Activated effector memory CD4-positive, alpha-beta T cell treated with Interleukin-2 at 50 U/mL for 16 hours (primary cell): Measurements from ENCODE around the gene IER5.

ENCODE experiments used
- DNase-seq: peaks from one replicate; pipeline ENCODE4 v3.0.0-alpha.2; 2020

Gene IER5

GRCh38 chr1:181077576-181078242 lies 10.8 kb upstream of the IER5 start:
- DNase-seq = no peak

- DNase-seq = no peak
Observed at GRCh38 chr1:181079382-181079781, 9.1 kb upstream of the IER5 start.

GRCh38 chr1:181079920-181080319 lies 8.6 kb upstream of the IER5 start:
- DNase-seq = no peak

- no peak for DNase-seq
Observed at GRCh38 chr1:181080556-181080955, 7.9 kb upstream of the IER5 start.

GRCh38 chr1:181081395-181081794 lies 7.1 kb upstream of the IER5 start:
- no peak for DNase-seq

- DNase-seq = peak; percentile 46
Observed at GRCh38 chr1:181083842-181084605, 4.5 kb upstream of the IER5 start.

GRCh38 chr1:181084606-181084969 lies 3.9 kb upstream of the IER5 start:
- no peak for DNase-seq

- DNase-seq = no peak
Observed at GRCh38 chr1:181086091-181086490, 2.4 kb upstream of the IER5 start.

GRCh38 chr1:181086926-181087325 lies 1.6 kb upstream of the IER5 start:
- DNase-seq = no peak

GRCh38 chr1:181087400-181087901 lies 1.0 kb upstream of the IER5 start:
- DNase-seq = no peak

GRCh38 chr1:181089017-181089675 lies 646 bp downstream of the IER5 start:
- DNase-seq = peak; percentile 19

- peak; percentile 55 for DNase-seq
Observed at GRCh38 chr1:181089676-181090544, 1.4 kb downstream of the IER5 start.

GRCh38 chr1:181090641-181091126 lies 2.2 kb downstream of the IER5 start:
- no peak for DNase-seq

GRCh38 chr1:181091309-181092040 lies 3.0 kb downstream of the IER5 start:
- DNase-seq = no peak

GRCh38 chr1:181092056-181092455 lies 3.6 kb downstream of the IER5 start:
- no peak for DNase-seq

- DNase-seq = no peak
Observed at GRCh38 chr1:181092883-181093458, 4.5 kb downstream of the IER5 start.

GRCh38 chr1:181094416-181095212 lies 6.1 kb downstream of the IER5 start:
- no peak for DNase-seq

- DNase-seq = no peak
Observed at GRCh38 chr1:181095260-181095659, 6.8 kb downstream of the IER5 start.

- no peak for DNase-seq
Observed at GRCh38 chr1:181095763-181096184, 7.3 kb downstream of the IER5 start.

- DNase-seq = no peak
Observed at GRCh38 chr1:181097242-181097641, 8.7 kb downstream of the IER5 start.
